K562 (cell line): Measurements from ENCODE around the gene TTC38. TPM values are rescaled to one million over a fixed set of nuclear protein-coding genes. Genes with fewer than 3 reads are reported as not detected.

Experiments
- CHD2 ChIP-seq: IDR thresholded peaks from 2 replicates; pipeline ENCODE4 v1.6.1; 2011; ENCODE audit warnings: low read depth, low read length
- CREB1 ChIP-seq, 2 experiments: sonication (generic) in 1 of 2; formaldehyde crosslinking in 1 of 2; IDR thresholded peaks; 2 replicates each; pipeline versions ENCODE4 v1.6.1 to v1.8.0; 2012 to 2022; ENCODE audit warnings: inconsistent platforms in 1 of 2, mild to moderate bottlenecking in 1 of 2, missing genetic modification reagents in 1 of 2, moderate library complexity in 1 of 2
- JUND ChIP-seq, 2 experiments: IDR thresholded peaks; 2 replicates in 1 of 2; 3 replicates in 1 of 2; pipeline ENCODE4 v1.6.1; 2011; ENCODE audit warnings: borderline replicate concordance in 2 of 2, low read depth in 2 of 2, low read length in 2 of 2, improper control_type of control experiment in 1 of 2, missing biosample characterization in 1 of 2, missing genetic modification characterization in 1 of 2, missing genetic modification reagents in 1 of 2
- MAZ ChIP-seq, 2 experiments: fragments of 450-650 bp in 1 of 2; sonication (generic) in 1 of 2; formaldehyde crosslinking; IDR thresholded peaks in 1 of 2; conservative IDR thresholded peaks in 1 of 2; 2 replicates each; pipeline versions ENCODE4 v1.4.0 to v1.5.0; 2020; ENCODE audit warnings: mild to moderate bottlenecking in 1 of 2, missing genetic modification reagents in 1 of 2
- POLR2H ChIP-seq: IDR thresholded peaks from 2 replicates; pipeline ENCODE4 v1.6.1; 2016; ENCODE audit warnings: missing genetic modification characterization, low read depth, mild to moderate bottlenecking, control low read depth, missing compliant biosample characterization, moderate library complexity
- SAFB ChIP-seq: fragments of 200-400 bp; formaldehyde crosslinking; IDR thresholded peaks from 2 replicates; pipeline ENCODE4 v1.6.1; 2017; ENCODE audit warnings: low read depth, low read length, borderline replicate concordance
- TAL1 ChIP-seq: fragments of 450-650 bp; IDR thresholded peaks from 2 replicates; pipeline ENCODE4 v1.6.1; 2016; ENCODE audit warnings: mild to moderate bottlenecking
- TFAM ChIP-seq: fragments of 250-450 bp; sonication (Bioruptor Pico); conservative IDR thresholded peaks from 2 replicates; pipeline ENCODE4 v1.5.0; 2021; ENCODE audit warnings: mild to moderate bottlenecking, moderate library complexity
- XRCC3 ChIP-seq: fragments of 450-650 bp; IDR thresholded peaks from 2 replicates; pipeline ENCODE4 v1.6.1; 2017; ENCODE audit warnings: mild to moderate bottlenecking, moderate library complexity
- XRCC5 ChIP-seq: fragments of 200-400 bp; formaldehyde crosslinking; IDR thresholded peaks from 2 replicates; pipeline ENCODE4 v1.6.1; 2017; ENCODE audit warnings: low read depth, mild to moderate bottlenecking, low read length
- ZC3H4 ChIP-seq: sonication (generic); formaldehyde crosslinking; IDR thresholded peaks from 2 replicates; pipeline ENCODE4 v1.9.0; 2021; ENCODE audit warnings: missing genetic modification reagents, borderline replicate concordance
- ZKSCAN8 ChIP-seq: fragments of 200-800 bp; sonication (Bioruptor generic); IDR thresholded peaks from 2 replicates; pipeline ENCODE4 v1.6.1; 2016; ENCODE audit warnings: missing genetic modification characterization, missing compliant biosample characterization
- ZNF143 ChIP-seq: sonication (generic); formaldehyde crosslinking; IDR thresholded peaks from 2 replicates; pipeline ENCODE4 v1.9.0; 2022; ENCODE audit warnings: mild to moderate bottlenecking, missing genetic modification reagents
- ZNF23 ChIP-seq: fragments of 250-450 bp; sonication (Bioruptor Pico); IDR thresholded peaks from 2 replicates; pipeline ENCODE4 v1.4.0; 2020; ENCODE audit warnings: mild to moderate bottlenecking
- polyA plus RNA-seq, 8 experiments: library from polyadenylated mRNA; depleted of rRNA in 4 of 8; stranded (reverse) in 5 of 8; unstranded in 3 of 8; fragments of >200 nt; fragmentation: Nextera tagmentation in 2 of 8; fragmentation: Illumina TruSeq in 1 of 8; extraction: Ambion mirVana in 2 of 8; extraction: Trizol in 1 of 8; gene quantifications; 2 replicates each; pipeline versions ENCODE4 v1.2.1 to v1.2.3, GENCODE V29; 2011 to 2014; ENCODE audit warnings: inconsistent platforms in 1 of 8, missing spikeins in 1 of 8
- total RNA-seq, 7 experiments: library from RNA; depleted of rRNA in 6 of 7; stranded (reverse); fragments of >200 nt in 6 of 7; fragmentation: Illumina TruSeq in 2 of 7; extraction: Trizol in 2 of 7; gene quantifications; 2 replicates each; pipeline versions ENCODE4 v1.2.1 to v1.2.3, GENCODE V29; 2011 to 2021; ENCODE audit warnings: low replicate concordance in 1 of 7
- TF ChIP-seq, protein P1 (sequence below): IDR thresholded peaks from 3 replicates; pipeline ENCODE4 v1.6.1; 2011; ENCODE audit warnings: borderline replicate concordance, mild to moderate bottlenecking; ENCODE audit not compliant: insufficient read length, insufficient read depth
- TF ChIP-seq, protein P2 (sequence below), 3 experiments: IDR thresholded peaks in 2 of 3; conservative IDR thresholded peaks in 1 of 3; 2 replicates each; pipeline ENCODE4 v1.5.1; 2011 to 2012; ENCODE audit warnings: low read length in 3 of 3, mild to moderate bottlenecking in 3 of 3, control low read depth in 2 of 3, improper control_type of control experiment in 1 of 3, inconsistent platforms in 1 of 3, low read depth in 1 of 3, mixed read lengths in 1 of 3, moderate library complexity in 1 of 3; ENCODE audit not compliant: insufficient read depth in 2 of 3
- TF ChIP-seq, protein P3 (sequence below): sonication (generic); formaldehyde crosslinking; IDR thresholded peaks from 2 replicates; pipeline ENCODE4 v1.9.0; 2022; ENCODE audit warnings: mild to moderate bottlenecking, missing genetic modification reagents
- TF ChIP-seq, protein P4 (sequence below): fragments of 450-650 bp; formaldehyde crosslinking; IDR thresholded peaks from 2 replicates; pipeline ENCODE4 v1.4.0; 2020; ENCODE audit warnings: mild to moderate bottlenecking, moderate library complexity
- TF ChIP-seq, protein P5 (sequence below): sonication (generic); formaldehyde crosslinking; IDR thresholded peaks from 2 replicates; pipeline ENCODE4 v1.8.1; 2023; ENCODE audit warnings: mild to moderate bottlenecking, missing genetic modification reagents
- TF ChIP-seq, protein P6 (sequence below): fragments of 200-800 bp; sonication (Bioruptor generic); IDR thresholded peaks from 2 replicates; pipeline ENCODE4 v1.6.1; 2017; ENCODE audit warnings: missing genetic modification characterization, missing compliant biosample characterization

Gene TTC38
- total and polyA plus RNA-seq, 9 of the 15 experiments (the other 6 are each of a cell fraction or from before 2014, with no cell fraction given) = 0.84 to 28.4 (median 18.1) TPM

DNA sequence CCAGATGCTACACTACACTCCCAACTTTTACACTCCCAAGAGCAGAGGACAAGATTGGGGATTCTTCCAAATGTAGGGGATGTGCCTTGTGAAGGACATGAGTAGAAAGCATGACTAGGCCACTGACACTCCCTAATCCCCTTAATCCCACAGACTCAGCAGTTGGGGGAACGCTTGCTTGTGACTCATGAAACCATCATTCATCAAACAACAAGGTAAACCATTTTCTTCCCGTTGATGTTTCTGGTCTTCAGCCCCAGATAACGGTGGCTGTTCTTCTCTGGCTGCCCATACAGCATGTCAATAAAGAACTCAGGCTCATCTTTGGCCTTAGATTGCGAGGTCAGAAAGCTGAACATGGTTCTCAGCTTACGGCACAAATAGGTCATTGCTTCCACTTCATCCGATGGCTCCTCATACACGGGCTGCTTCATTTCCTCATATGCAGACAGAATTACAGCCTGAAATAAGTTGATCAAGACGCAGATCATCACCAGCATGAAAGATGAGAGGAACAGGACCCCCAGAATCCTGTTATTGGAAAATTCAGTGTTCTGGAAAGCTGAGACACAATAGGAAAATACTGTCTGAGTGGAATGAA, 11.3 kb upstream of the TTC38 start (continued):
- TF ChIP-seq, protein P1, sequence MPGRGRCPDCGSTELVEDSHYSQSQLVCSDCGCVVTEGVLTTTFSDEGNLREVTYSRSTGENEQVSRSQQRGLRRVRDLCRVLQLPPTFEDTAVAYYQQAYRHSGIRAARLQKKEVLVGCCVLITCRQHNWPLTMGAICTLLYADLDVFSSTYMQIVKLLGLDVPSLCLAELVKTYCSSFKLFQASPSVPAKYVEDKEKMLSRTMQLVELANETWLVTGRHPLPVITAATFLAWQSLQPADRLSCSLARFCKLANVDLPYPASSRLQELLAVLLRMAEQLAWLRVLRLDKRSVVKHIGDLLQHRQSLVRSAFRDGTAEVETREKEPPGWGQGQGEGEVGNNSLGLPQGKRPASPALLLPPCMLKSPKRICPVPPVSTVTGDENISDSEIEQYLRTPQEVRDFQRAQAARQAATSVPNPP = no peak
- no peak for TF ChIP-seq MAZ (CRISPR knock-in tag; conservative IDR thresholded peaks at IDR 0.05 in 1 of 2, IDR thresholded peaks at IDR 0.05 in 1 of 2)
- TF ChIP-seq TAL1 = no peak
- no peak for TF ChIP-seq CHD2
- no peak for TF ChIP-seq XRCC3
- TF ChIP-seq XRCC5 = no peak
- TF ChIP-seq, protein P2, sequence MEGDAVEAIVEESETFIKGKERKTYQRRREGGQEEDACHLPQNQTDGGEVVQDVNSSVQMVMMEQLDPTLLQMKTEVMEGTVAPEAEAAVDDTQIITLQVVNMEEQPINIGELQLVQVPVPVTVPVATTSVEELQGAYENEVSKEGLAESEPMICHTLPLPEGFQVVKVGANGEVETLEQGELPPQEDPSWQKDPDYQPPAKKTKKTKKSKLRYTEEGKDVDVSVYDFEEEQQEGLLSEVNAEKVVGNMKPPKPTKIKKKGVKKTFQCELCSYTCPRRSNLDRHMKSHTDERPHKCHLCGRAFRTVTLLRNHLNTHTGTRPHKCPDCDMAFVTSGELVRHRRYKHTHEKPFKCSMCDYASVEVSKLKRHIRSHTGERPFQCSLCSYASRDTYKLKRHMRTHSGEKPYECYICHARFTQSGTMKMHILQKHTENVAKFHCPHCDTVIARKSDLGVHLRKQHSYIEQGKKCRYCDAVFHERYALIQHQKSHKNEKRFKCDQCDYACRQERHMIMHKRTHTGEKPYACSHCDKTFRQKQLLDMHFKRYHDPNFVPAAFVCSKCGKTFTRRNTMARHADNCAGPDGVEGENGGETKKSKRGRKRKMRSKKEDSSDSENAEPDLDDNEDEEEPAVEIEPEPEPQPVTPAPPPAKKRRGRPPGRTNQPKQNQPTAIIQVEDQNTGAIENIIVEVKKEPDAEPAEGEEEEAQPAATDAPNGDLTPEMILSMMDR (IDR thresholded peaks at IDR 0.05 in 2 of 3, conservative IDR thresholded peaks at IDR 0.05 in 1 of 3; ENCODE audit: insufficient read depth in 2 of 3, low read depth in 1 of 3, low read length in 3 of 3) = no peak
- TF ChIP-seq SAFB = no peak
- TF ChIP-seq, protein P3, sequence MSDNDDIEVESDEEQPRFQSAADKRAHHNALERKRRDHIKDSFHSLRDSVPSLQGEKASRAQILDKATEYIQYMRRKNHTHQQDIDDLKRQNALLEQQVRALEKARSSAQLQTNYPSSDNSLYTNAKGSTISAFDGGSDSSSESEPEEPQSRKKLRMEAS (CRISPR knock-in tag) = 0 out of 2 replicates have a peak, but pooled peaks have one; percentile 20
- no peak for TF ChIP-seq ZKSCAN8 (CRISPR knock-in tag)
- TF ChIP-seq, protein P4, sequence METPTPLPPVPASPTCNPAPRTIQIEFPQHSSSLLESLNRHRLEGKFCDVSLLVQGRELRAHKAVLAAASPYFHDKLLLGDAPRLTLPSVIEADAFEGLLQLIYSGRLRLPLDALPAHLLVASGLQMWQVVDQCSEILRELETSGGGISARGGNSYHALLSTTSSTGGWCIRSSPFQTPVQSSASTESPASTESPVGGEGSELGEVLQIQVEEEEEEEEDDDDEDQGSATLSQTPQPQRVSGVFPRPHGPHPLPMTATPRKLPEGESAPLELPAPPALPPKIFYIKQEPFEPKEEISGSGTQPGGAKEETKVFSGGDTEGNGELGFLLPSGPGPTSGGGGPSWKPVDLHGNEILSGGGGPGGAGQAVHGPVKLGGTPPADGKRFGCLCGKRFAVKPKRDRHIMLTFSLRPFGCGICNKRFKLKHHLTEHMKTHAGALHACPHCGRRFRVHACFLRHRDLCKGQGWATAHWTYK (CRISPR knock-in tag) = no peak
- TF ChIP-seq, protein P5, sequence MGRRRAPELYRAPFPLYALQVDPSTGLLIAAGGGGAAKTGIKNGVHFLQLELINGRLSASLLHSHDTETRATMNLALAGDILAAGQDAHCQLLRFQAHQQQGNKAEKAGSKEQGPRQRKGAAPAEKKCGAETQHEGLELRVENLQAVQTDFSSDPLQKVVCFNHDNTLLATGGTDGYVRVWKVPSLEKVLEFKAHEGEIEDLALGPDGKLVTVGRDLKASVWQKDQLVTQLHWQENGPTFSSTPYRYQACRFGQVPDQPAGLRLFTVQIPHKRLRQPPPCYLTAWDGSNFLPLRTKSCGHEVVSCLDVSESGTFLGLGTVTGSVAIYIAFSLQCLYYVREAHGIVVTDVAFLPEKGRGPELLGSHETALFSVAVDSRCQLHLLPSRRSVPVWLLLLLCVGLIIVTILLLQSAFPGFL (CRISPR knock-in tag) = no peak
- TF ChIP-seq, protein P6, sequence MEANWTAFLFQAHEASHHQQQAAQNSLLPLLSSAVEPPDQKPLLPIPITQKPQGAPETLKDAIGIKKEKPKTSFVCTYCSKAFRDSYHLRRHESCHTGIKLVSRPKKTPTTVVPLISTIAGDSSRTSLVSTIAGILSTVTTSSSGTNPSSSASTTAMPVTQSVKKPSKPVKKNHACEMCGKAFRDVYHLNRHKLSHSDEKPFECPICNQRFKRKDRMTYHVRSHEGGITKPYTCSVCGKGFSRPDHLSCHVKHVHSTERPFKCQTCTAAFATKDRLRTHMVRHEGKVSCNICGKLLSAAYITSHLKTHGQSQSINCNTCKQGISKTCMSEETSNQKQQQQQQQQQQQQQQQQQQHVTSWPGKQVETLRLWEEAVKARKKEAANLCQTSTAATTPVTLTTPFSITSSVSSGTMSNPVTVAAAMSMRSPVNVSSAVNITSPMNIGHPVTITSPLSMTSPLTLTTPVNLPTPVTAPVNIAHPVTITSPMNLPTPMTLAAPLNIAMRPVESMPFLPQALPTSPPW (CRISPR knock-in tag) = no peak
- no peak for TF ChIP-seq TFAM
- TF ChIP-seq JUND (IDR thresholded peaks at IDR 0.05; ENCODE audit: borderline replicate concordance, low read depth, low read length) = 0 out of 2 replicates have a peak, but pooled peaks have one; percentile 41
- TF ChIP-seq JUND (tag; IDR thresholded peaks at IDR 0.05; ENCODE audit: borderline replicate concordance, low read depth, low read length) = no peak; the same call in 2 of the 3 replicates
- TF ChIP-seq ZNF23 (CRISPR knock-in tag) = no peak
- TF ChIP-seq ZC3H4 (CRISPR knock-in tag) = no peak
- TF ChIP-seq ZNF143 (CRISPR knock-in tag) = no peak
- no peak for TF ChIP-seq POLR2H (tag)
- TF ChIP-seq CREB1 (IDR thresholded peaks at IDR 0.05) = no peak
- no peak for TF ChIP-seq CREB1 (CRISPR knock-in tag; IDR thresholded peaks at IDR 0.05)
